GM21723 (cell line): ENCODE results near the gene FBN2.
"Not testable (repeated sequence)": the region's sequence is repeated elsewhere in the genome, so short reads cannot be mapped to it uniquely, and the experiment has no call there.

ENCODE experiments used
- ATAC-seq: cut with Tn5 transposase; IDR thresholded peaks from one replicate; pipeline ENCODE4 v1.9.1; 2021; ENCODE audit warnings: mild to moderate bottlenecking, moderate library complexity; ENCODE audit not compliant: unreplicated experiment

The FBN2 gene

DNA sequence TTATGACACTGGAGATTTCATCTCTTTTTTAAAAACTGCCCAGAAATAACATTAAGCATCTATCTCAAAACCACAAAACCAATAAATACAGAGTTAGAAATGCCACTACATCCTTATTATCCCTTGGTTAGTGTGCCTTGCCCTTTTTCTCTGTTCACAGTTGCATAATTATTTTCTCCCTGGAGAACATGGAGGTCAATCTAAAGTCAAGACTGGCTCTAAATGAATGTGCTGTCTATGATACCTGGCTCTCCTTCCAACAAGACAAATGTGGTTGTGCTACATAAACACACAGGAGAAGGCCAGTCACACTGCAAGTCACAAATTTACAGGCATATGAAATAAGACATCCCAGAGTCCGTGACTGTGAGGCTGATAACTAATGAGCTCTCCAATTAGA, 2.8 kb downstream of the FBN2 start:
- no peak for ATAC-seq

DNA sequence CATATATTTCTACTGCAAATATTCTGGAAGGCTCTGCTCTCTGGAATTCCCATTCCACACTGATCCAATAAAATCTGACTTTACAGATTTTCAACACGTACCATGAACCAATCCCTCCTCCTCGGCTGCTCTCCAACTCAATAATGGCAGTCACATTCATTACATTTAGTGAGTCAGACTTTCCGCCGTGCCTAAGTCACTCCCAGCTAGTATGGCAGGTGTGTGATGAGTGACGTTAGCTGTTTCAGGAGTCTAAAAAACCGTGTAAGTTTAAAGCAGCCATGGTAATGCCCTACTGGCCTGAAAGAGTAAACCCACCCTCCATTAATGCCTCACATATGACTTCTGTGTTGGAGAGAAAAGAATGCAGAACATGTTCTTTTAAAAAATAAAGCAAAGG, 3.3 kb downstream of the FBN2 start:
- no peak for ATAC-seq

DNA sequence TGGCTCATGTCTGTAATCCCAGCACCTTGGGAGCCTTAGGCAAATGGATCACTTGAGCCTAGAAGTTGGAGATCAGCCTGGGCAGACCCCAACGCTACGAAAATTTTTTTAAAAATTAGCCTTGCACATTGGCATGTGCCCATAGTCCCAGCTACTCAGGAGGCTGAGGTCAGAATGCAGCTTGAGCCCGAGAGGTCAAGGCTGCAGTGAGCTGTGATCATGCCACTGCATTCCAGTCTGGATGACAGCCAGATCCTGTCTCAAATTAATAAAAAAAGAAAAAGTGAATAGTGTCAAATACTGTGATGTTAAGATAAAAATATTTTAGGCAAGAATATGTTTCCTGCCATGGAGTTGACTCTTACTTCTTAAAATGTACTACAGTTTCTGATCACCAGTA, 5.3 kb downstream of the FBN2 start:
- ATAC-seq = no peak

GRCh38 chr5:128532127-128532526, 5.9 kb downstream of the FBN2 start:
- no peak for ATAC-seq

DNA sequence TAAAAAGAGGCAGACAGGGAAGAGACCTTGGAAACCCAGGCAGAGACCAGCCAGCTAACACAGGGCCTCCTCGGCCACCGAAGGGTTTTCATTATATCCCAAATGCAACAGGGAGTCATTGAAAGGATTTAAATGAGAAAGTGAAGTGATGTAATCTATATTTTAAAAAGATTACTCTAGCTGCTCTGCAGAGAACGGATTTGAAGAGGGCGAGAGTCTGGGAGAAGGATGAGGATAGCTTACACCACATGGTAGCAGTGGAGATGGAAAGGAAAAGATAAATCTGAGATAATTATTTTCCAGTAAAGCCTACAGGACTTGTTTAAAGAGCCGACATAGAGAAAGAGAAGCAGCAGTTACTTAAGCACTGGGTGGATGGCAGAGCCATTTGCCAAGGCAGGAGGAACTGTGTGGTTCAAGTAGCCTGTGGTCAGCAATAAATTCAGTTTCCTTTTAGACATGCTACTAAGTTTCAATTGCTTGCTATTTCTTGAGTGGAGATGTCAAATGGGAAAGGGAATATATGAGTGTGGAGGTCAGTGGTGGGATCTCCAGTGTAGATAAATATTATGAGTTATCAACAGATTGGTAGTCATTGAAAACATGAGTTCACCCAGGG, 9.3 kb downstream of the FBN2 start:
- no peak for ATAC-seq

GRCh38 chr5:128528126-128528525, 9.9 kb downstream of the FBN2 start:
- ATAC-seq = no peak

GRCh38 chr5:128527077-128527476, 11.0 kb downstream of the FBN2 start:
- ATAC-seq = no peak

DNA sequence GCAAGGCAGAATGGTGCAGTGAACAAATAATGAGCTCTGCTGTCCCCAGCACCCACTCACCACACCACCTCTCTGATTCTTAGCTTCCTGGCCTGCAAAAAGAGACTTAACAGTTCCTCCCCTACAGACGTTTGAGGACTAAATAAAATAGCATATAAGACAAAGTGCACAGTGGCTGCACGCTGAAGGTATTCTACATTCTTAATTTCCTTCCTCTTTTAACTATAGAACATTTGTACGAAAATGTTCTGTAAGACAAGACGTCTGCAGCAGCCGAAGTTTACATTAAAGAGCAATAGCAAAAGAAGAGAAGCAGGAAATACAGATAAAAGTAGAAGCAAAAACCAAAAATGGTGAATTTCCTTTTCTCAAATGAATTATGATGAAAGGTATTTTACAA, 15.7 kb downstream of the FBN2 start:
- ATAC-seq = no peak

DNA sequence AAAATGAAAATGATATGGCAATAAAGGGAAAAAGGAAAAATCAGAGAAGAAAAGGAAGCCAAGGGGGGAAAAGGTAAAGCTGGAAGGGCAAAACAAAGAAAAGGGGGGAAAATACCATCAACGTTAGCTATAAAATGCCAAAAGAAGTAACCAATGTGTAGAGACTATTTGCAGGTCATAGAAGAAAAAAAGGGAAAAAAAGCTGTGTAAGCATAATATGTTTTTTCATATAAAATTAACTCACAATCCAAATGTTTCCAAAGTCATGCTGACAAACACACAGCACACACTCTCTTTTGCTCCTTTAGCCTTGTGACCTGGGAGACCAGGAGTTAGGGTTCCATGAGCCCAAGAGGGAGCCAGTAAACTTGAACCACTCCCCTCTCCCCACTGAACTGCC, 18.2 kb downstream of the FBN2 start:
- ATAC-seq = no peak

DNA sequence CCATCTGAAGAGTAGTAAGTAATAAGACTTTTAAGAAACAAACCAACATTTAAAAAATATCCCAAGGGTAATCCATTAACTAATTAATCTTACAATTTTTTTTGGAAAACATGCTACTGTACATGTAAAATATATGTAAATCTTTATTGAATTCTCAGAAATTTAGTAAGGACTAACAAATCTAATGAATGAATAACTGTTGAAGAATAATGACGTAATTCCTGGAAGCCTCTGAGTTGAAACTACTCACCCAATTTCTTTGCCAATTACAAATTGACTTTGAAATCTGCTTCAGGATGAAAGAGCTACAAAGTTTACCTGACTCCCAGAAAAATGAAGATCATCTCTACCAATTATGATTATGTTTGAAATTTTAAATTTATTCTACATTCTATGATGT, 21.1 kb downstream of the FBN2 start:
- ATAC-seq = no peak

DNA sequence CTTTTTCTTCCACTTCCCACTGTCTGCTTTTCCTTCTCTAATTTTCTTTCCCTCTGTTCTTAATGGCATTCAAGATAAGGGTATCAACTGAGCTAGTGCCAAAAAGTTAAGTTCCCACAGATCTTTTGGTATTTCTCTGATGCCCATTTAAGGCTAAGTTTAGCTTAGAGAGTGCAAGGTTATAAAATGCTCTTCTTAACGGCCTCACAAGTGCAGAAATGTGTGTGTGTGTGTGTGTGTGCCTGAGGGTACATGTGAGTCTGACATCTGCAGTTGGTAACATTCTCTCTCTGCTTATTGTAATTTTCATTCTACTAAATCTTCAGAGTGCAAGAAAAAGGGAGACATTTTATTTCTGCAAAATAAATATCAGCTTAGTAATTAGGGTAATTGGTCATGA, 24.2 kb downstream of the FBN2 start:
- ATAC-seq = no peak

- no peak for ATAC-seq
Measured at GRCh38 chr5:128512894-128513293, 25.2 kb downstream of the FBN2 start.

DNA sequence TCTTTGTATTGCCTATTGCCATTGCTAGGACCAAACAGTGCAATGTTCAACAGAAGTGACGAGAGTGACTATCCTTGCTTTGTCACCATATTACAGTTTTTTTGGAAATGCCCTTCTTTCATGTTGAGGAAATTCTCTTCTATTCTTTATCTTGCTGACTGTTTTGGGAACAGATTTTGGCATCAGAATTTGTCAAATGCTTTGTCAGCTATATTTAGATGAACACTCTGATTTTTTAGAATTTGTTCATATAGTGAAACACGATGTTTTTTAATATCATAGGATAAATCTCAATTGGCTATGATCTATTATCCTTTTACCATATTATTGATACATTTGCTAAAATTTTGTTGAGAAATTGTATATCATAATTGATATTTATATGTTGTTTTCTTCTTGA, 31.4 kb downstream of the FBN2 start:
- ATAC-seq = no peak

- ATAC-seq = not testable (repeated sequence)
Measured at GRCh38 chr5:128503727-128504126, 34.3 kb downstream of the FBN2 start.

GRCh38 chr5:128498844-128499455, 39.1 kb downstream of the FBN2 start:
- ATAC-seq = no peak

- no peak for ATAC-seq
Measured at GRCh38 chr5:128494516-128494915, 43.5 kb downstream of the FBN2 start.

- no peak for ATAC-seq
Measured at GRCh38 chr5:128493657-128494329, 44.3 kb downstream of the FBN2 start.

DNA sequence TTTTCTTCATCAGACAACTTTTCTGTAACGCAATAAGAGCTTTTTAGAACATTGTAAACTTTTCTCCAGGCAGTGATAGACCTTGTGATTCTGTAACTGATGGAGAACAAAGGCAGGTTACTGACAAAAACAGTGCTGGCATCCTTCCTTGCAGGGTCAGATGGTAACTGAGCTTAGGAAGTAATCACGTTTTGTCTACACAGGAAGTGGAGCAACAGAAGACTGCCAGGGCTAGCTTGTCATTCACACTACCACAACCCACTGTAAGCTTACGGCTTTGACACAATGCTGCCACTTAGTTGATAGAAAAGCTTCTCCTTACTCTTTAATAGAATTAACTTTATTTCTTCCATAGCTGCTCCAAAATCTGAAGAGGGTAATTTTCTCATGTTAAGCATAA, 46.8 kb downstream of the FBN2 start:
- ATAC-seq = no peak

DNA sequence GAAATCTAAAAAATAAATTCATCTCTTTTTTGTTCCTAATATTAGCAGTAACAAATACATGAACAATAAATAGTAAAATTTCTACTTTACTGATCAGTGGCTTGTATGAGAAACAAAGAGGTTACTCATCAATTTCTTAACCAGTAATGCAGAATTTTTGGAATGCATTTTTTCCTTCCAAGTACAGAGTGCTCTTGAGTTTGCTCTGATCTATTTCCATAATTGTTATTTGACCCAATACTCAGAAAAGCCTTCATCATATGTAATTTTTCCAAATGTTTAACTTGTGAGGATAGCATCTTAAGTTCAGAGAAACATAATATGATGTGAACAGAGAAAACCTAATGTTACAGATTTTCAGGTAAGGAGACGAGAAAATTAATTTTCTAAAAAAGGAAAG, 47.3 kb downstream of the FBN2 start:
- ATAC-seq = no peak

GRCh38 chr5:128487041-128487440, 51.0 kb downstream of the FBN2 start:
- ATAC-seq = no peak

DNA sequence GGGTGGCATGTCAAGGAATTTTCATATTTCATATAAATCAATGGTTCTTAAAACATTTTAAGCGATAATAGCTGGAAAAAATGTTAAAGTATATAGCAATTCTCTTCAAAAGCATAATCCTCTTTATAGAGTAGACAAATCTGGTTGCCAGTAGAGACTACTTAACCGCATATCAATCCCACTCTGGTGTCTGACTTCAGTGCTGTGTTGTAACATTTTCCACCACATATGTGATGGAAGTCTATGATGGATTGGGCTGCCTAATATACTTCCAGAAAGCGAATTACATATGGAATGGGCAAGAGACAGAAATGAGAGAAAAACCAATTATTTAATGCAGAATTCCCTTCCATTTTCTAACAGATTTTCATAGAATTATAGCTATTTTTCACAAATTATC, 54.3 kb downstream of the FBN2 start:
- ATAC-seq = no peak

GRCh38 chr5:128480906-128481633, 57.0 kb downstream of the FBN2 start:
- no peak for ATAC-seq
